CD4-positive, alpha-beta T cell treated with Interleukin-1 beta for 1 hour (primary cell): ENCODE measurements around the gene FHL2.

Source experiments
- DNase-seq, 2 donors: peaks; one replicate each; pipeline ENCODE4 v3.0.0-alpha.2; 2020 to 2022

The FHL2 gene

DNA sequence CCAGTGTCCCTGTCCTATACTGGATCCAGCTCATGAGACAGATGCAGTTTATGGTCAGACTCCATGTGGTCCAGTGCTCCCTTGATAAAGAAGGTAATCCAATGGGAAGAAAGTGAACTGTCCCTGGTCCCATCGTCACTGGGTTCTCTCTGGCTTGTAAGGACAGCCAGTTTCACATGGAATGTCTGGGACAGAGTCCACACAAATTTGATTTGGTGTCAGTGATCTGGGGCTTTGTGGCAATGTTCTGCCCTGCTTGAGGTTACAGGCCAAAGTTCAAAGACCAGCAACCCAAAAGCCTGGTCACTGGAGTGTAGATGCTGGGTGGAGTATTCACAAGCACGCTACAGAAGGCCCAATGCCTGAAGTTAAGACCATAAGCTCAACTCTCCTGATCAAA, 22.2 kb upstream of the FHL2 start:
- no peak for DNase-seq

DNA sequence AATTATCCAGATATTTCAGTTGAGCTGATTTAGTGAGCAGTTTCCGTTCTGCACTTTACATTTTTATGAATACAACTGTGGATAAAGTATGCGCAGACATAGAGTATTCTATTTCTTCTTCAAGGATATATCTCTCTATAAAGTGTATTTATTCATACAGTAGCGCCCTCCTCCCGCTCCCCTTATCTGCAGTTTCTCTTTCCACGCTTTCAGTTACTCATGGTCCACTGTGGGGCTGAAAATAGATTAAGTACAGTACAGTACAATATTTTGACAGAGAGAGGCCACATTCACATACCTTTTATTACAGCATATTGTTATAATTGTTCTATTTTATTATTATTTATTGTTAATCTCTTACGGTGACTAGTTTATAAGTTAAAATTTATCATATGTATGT, 19.7 kb upstream of the FHL2 start:
- no peak for DNase-seq

DNA sequence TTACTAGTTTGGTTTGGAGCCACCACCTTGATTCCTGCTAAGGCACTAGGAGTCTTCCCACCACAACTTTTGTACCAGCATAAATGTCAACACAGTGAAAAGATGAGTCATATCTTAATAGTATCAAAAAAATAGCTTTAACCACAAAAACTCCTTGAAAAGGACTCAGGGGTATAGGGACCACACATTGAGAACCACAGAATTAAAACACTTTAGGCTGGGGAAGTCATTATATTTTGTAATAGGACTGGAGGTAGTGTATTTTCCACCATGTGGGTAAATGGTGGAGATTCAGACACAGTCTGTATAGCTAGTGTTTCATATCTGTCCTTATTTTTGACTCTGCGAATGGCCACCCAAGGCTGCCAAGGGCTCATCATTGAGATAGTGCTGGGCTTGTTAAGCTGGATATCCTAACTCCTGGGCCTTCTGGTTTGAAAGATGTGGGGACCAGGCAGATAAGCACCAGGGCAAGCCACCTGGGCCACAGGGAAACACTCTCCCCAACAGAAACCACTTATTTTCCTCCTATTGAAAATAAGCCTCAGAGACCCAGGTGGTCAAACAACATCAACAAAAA, 19.1 kb upstream of the FHL2 start:
- DNase-seq: no peak

DNA sequence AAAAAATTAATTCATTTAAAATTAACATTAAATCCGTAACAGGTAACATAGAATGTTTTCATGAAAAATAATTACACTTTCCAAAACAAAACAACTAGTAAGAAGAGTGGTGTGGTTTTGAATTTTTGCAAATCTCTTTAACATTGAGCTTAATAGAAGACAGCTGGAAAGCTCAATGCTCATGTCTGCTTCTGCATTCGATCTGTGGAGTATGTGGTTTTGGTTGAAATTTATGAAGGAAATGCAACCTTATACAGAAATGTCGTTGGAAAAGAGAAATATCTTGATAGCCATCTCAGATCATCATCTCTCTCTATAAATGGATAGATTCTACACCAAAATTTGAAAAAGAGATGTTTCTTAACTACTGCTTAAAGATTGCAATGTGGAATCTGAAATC, 17.3 kb upstream of the FHL2 start:
- no peak for DNase-seq

DNA sequence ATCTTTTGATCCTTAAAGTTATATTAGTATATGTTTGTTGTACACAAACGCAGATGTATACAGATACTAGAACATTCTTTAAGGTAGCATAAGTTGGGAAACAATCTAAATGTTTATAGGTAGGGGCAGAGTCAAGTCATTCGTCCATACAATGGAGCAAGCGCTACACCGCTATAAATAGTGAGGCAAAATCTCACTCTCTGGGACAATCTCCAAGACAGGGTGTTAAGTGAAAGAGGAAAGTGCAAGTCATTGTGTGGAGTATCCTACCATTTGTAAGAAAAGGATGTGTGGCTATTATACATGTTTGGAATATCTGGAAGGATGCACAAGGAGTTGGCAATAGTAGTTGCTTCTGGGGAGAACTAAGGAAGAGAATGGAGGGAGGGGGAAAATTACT, 16.2 kb upstream of the FHL2 start:
- no peak for DNase-seq

DNA sequence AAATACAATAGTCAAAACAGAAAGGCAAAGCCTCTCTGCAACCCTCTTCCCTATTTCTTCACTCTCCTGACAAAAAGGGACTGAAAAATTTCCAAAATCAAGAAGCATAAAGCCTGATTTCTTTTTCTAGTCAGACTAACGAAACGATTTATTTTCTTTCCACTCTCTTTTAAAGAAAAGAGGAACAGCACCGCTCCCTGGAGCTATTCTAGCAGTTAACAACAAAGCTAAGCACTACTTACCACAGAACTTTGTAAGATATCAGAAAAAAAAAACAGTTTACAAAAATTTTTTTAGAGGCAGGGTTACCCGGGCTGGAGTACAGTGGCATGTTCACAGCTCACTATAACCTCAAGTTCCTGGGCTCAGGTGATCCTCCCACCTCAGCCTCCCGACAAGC, 14.4 kb upstream of the FHL2 start:
- DNase-seq: no peak

DNA sequence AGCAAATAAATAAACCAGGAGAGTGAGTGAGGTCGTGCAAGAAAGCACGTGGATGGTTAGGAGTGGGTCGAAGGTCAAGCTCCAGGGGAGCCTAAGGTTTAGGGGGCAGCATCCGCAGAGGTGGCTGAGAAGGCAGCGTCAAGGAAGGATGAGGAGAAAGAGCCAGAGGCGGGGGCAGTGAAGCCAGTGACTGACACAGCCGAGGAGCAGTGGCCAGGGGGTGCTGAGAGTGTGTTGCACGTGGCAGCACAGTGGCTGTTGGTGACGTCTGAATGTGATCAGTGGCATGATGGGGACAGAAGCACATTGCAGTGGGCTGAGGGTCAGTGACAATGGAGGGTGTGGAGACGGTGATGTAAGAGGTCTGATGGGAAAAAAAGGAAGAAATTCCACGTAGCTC, 13.7 kb upstream of the FHL2 start:
- no peak for DNase-seq

DNA sequence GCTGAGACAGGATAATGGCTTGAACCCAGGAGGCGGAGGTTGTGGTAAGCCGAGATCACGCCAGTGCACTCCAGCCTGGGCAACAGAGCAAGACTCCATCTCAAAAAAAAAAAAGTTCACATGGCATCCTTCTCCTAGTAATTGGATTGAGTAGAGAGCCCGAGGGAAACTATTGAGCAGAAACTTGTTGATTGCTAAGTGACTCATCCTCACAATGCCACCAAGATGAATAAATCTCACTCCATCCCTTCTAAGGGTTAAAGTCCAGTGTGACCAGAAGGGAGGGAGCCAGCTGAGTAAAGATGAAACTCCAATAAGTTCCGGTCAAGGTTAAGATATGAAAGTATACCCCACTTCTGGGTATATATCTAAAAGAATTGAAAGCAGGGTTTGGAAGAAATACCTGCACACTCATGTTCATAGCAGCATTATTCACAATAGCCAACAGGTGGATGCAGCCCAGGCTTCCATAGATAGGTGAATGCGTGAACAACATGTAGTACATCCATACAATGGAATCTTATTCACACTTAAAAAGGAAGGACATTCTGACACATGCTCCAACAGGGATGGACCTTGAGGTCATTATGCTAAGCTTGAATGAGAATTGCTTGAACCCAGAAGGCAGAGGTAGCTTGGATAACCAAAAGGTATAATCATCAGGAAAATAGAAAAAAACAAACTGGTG, 13.0 kb upstream of the FHL2 start:
- DNase-seq: no peak

DNA sequence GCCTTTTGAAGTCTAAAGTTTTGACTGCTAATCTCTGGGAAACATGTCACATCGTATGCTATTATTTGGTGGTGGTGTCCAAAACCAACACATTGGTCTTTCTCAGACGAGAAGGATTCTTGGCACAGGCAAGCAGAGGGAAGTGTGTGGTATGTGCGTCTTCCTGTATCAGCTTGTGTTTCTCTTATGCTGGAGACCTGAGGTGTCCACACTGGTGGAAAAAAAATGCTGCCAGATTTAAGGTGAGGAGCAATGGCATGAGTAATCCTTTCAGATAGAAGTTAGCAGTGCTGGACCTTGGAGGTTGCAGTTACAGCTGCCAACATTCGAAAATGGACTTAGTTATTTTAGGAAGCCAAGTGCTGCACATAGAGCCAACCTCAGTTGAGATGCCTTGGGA, 11.7 kb upstream of the FHL2 start:
- DNase-seq: no peak

DNA sequence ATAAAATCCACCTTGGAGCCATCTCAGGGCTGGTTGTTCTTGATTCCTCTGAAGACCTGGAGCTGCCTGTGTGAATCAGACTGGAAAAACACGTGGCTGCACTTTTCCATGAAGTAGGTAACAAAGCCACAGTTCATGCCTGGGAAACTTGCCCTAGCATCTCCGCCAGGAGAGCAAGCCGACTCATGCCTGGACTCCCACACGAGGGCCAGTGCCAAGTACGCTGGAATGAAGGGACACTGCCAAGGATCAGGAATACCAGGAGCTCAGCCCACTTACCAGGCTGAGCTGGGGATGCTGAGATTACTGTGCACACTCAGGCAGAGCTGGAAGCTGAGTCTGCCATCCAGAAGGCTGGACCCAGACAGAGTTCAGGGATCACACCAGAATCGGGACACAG, 10.9 kb upstream of the FHL2 start:
- DNase-seq: no peak

DNA sequence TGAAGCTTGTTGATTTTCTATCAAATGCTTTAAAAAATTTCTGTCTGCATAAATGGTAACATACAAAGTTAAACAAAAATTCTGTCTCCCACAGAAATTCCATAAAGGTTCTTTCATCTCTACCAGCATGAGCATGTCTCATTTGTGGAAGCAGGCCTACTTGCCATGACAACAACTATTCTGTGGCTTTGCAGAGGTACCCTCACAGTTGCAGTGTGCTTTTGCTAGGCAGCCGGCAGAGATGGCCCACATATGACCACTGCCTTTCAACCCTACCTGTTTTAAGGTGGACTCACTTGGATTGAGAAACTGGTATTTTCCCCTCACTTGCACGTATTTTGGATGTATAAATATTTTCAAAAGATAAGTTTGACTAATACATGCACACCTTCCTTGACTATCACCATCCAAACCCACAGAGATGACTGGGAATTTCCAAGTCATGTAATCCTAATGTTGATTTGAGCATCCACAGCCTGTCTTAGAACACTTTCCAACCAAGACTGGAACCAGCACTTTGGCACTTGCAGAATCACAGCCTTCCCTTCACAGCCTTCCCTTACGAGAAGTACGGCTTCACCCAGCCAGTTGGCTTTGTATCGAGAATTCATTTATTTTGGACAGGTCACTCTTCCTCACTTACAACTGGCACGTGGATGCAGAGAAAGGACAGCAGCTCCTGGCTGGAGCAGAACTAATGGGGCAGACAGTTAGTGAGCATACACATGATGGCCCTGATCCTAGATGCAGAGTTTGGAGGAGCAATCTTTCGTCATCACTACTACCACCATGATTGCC, 9.3 kb upstream of the FHL2 start:
- no peak for DNase-seq

DNA sequence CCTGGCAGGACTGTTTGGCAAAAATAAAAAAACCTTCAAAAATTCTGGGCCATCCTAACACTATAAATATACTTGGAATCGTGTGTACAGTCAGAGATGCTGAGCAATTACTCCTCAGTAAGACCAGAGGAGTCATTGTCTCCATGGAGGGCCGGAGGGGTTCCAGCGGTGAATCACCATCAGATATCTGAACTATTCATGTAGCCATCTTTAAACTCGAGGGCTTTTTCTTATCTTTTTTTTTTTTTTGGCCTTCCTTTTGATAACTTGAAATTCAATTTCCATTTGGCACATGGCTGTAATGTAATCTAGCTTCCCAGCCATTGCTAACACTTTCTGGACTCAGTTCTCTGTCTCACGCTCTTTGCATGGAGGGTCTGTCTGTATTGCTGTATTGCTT, 7.4 kb upstream of the FHL2 start:
- no peak for DNase-seq

DNA sequence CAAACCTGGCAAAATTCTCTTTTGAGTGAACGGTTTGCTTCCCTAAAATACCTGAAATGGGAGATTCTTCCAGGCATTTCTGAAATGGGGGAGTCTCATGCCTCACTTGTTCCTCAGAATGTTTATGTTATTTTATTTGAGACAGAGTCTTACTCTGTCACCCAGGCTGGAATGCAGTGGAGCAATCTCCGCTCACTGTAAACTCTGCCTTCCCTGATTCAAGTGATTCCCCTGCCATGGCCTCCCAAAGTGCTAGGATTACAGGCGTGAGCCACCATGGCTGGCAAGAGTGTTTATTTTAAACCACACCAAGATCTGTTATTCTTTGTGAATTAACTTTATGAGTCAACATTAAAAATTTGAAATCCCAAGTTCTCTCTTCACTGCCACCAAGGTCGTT, 6.4 kb upstream of the FHL2 start:
- no peak for DNase-seq

DNA sequence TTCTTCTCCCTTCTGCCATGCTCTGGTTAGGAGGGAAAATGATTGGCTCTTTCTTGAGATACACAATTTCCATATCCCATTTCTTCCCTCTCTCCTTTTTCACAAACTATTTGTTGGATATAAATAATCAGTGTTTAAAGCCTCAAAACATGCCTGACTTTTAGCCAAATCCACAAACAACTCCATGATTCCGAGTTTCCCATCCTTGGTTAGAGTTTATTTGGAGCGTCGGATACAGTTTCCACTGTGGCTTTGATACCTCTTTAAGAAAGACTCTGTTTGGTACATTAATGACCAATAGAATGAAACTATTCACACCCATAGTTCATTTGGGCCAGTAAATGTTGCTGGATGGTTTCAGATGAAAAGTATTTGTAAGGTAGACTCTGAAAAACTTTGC, 5.9 kb upstream of the FHL2 start:
- no peak for DNase-seq

DNA sequence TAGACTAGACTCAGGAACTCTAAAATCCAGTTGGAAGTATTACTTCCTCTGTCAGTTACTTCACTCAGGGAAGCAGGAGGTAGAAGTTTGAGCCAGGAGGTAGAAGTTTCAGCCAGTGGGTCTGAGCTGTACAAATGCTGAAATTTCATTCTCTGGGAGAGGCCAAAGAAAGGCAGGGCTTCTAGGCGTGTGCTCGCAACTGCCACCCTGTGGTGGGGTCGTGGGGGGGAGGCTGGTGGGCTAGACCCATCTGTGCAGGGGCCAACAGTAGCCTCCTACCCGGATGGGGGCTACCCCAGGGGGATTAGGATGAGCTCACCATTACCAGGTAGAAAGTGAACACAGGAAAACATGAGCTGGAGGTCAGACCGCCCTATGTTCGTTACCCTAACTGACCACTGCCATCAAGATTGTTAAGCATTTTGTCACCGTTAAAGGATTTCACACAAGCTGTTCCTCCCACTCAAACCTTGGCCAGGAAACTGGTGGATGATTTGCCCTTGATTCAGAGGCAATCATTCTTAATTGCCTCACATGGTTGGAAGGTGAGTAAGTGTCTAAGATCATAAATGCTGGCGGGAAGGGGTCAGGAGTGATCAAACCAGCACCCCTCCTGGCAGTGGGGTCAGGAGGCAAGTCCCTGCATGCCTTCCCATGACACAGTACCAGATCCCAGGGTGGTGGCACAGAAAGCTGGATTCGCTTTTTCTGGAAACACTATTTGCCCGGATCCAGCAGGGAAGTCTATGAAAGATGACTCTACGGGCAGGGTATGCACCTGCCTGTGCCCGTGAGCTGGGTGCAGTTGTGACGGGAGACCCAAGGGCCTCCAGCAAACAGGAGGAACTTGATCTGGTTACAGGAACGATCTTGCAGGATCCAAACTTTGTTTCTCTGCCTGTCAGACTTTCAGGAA, 5.2 kb upstream of the FHL2 start:
- no peak for DNase-seq

DNA sequence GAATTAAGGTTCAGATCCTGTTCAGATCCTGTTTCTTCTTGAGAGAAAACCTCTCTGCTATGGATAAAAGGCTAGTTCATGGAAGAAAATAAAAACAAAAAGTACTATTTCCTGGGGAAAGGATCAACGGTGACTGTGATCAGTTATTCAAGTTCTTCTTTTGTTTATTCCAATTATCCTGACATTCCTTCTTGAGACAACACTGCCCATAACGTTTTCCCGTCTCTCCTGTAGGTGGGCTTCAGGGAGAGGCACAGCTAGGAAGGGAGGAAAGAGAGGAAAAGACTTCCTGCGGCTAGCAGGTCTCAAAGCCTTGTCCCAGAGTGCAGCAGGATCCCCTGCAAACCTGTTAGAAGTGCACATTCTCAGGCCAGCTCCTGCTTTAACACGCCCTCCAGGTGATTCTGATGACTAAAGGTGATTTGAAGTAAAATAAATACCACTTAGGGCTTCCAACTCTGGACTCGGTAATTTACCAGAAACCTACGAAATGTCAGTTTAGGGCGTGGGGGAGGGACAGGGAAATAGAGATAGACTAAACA, 4.5 kb upstream of the FHL2 start:
- DNase-seq: no peak

DNA sequence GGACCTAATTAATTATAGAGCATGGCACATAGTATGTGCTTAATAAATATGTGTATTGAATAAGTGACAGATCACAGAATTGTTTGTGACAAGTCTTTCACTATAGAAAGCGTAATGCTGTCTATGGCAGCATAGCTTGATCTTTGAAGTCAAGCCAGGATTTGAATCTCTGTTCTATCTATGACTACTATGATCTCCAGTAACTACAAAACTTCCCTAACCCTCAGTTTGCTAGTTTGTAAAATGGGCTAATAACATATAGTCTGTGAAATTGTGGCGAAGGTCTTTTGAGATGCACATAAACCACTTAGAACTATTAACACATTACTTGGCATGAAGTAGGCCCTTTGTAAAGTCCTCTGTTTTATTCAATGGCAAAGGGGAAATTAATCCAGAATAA, 4.0 kb upstream of the FHL2 start:
- no peak for DNase-seq

DNA sequence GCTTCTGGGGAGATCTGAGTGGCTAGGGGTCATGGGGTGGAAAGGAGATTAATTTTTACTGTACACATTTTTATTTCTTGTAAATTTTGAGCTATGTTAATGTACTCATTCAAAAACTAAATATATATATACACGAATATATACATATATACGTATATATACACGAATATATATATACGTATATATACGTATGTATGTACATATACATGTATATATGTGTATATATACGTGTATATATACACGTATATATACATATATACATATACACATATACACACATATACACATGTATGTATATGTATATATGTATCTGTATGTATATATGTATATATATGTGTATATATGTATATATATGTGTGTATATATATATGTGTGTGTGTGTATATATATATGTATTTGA, 3.0 kb upstream of the FHL2 start:
- DNase-seq: no peak

DNA sequence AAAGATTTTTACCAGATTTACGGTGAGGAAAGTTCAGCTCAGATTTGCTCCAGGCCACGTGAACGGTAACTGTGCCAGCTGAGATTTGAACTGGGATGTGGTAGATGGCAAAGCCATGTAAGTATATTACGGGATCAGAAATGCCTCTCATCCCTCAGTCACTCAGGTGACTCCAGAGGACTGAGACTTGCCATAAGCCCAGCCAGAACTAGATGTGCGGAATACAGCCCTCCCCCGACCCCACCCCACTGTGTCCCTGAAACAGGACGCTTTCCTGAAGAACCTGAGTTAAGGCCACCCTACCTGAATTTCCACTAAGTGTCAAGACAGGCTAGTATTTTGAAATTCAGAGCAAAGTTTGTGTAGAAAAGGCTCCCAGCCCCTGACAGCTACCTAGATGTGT, 1.3 kb upstream of the FHL2 start:
- DNase-seq: no peak

DNA sequence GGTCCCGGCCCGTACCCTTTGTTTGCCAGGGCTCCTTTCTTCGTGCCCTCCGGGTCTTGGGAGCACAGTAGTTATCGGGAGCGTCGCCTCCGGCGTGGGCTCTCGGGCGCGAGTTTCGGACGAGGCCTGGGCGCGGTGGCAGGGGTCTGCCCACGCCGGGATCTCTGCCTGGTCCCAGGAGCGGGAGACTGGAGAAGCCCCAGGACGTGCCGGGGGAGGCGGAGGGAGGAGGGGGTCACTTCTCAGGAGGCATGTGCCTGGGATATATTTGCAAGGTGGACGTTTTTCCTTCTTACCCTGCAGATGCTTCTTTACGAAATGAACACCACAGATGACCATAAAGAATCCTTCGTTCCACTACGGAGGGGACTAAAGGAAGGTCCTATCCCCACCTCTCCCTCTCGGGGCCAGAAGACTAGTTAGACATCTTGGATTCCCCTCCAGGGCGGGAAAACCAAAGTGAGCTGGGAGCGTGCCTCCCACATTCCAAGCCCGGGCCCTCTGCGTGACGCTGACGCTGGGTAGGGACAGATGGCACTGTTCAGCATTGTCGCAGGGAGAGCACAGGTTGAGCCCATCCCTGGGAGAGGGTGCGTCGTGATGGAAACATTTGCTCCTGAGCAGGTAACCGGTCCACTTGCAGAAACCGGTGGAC, 483 bp upstream of the FHL2 start:
- DNase-seq: no peak

DNA sequence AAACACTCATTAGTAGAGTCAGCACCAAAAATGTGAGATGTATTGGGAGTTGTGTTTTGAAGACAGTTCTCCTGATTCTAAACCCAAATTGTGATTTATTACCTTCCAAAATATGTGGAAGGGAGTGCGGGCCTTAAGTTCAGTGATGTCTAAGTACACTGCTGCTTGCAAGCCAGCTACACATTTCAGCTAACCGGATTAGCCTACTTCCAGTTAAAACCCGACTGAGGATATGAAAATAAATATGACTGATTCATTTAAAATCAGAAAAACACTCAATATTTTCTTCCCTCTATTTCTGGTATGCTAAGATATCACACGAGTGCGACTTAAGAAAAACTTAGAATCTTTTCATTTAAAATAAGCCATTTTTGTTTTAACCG, 907 bp downstream of the FHL2 start:
- DNase-seq: no peak

DNA sequence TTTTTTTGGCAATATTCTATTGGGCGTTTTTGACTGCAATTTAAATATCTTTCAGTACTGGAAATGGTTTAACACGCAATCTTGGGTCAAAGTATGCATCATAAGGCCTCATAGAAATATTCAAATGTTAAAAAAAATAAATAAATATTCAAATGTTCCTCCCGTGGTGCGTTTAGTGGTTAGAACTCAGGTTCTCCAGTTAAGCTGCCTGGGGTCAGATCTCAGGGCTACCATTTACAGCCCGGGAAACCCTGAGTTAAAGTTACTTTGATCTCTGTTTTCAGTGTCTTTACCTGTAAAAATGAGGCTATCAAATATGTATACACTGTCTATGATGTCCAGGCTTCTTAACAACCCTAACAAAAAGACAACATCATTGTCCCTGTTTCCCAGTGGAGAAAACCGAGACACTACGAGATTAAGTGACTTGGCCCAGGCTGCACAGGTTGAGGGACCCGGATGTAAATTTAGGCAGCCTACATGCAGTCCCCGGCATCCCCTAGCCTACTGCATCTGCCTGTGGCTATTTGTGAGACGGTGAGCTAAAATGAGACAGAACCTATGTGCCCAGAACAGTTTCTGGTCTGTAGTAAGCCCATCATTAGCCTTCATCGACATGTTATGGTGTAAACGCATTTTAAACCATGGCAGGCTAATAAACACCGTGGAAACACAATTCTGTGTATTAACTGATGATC, 1.7 kb downstream of the FHL2 start:
- no peak for DNase-seq
